GM04504 (cell line): ENCODE measurements around the gene GNAI3.
"Not testable (repeated sequence)": the region's sequence is repeated elsewhere in the genome, so short reads cannot be mapped to it uniquely, and the experiment has no call there.

Experiments used
- DNase-seq: peaks from one replicate; pipeline ENCODE4 v3.0.0-alpha.2; 2012; ENCODE audit warnings: low read depth

GNAI3 gene

DNA sequence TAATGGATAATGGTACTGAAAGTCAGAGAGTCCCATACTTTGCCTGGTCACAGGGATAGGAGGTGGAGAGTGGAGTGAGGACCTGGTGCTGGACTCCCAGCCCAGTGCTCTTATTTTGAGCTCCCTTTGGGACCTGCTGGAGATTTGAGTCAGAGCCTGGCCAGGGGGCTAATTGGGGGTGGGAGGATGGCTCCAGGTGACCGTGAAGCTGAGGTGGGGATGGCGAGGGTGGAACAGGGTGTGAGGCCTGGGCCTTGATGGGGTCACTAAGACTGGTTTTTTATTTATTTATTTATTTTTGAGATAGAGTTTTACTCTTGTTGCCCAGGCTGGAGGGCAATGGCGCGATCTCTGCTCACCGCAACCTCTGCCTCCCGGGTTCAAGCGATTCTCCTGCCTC is 89.0 kb downstream of the GNAI3 start:
- no peak for DNase-seq

GRCh38 chr1:109639063-109639840 is 90.8 kb downstream of the GNAI3 start:
- DNase-seq: no peak

DNA sequence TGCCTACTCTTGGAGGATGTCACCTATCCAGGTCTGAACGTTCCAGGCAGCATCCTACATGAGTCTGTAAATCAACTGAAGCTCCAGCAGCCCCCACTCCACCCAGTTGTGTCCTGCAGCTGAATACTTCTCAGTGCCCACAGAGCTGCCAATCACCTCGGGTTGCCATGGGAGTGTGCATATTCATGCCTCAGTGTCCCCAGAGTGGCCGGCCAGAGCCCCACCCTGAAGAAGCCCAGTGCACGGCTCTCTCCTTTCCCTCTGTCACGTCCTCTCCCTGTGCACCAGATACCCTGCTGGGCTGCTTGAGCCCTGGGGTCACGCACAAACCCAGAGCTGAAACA is 91.4 kb downstream of the GNAI3 start:
- no peak for DNase-seq

DNA sequence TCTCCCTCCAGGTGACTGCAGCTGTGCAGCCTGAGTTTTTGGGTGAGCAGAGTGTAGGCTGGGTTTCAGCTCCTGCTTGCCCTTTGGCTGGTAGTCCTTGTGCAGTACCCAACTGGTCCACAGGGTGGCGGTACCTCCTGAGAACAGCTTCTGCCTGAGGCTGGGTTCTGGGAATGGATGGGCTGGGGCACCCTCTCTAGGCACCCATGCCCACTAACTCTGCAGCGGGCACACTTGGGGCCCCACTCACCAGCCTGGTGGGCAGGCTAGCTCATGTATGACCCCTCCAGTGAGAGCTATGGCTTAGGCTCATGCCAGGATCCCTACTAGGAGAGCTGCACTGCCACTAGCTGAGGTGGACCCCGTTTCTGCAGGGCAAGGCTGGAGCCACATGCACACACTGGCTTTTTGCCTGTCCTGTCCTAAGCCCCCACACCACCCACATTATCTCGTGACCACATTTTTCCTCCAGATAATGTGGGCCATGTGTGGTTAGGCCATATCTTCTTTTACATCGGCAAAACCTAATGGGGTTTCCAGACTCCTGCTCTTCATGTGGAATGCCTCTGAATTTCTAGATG is 92.0 kb downstream of the GNAI3 start:
- no peak for DNase-seq

GRCh38 chr1:109641078-109641740 is 92.8 kb downstream of the GNAI3 start:
- no peak for DNase-seq

GRCh38 chr1:109641861-109642260 is 93.4 kb downstream of the GNAI3 start:
- no peak for DNase-seq

DNA sequence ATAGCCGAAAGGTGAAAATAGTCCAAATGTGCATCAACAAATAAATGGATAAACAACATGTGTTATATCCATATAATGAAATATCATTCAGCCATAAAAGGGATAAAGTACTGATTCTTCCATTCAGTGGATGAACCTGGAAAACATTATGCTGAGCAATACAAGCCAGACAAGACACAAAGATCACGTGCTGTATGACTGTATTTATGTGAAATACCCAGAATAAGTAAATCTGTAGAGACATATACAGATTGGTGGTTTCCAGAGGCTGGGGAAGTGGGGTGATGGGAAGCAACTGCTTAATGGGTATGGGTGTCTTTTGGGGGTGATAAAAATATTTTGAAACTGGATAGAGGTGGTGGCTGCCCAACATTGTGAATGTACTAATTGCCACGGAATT is 94.2 kb downstream of the GNAI3 start:
- DNase-seq: no peak

DNA sequence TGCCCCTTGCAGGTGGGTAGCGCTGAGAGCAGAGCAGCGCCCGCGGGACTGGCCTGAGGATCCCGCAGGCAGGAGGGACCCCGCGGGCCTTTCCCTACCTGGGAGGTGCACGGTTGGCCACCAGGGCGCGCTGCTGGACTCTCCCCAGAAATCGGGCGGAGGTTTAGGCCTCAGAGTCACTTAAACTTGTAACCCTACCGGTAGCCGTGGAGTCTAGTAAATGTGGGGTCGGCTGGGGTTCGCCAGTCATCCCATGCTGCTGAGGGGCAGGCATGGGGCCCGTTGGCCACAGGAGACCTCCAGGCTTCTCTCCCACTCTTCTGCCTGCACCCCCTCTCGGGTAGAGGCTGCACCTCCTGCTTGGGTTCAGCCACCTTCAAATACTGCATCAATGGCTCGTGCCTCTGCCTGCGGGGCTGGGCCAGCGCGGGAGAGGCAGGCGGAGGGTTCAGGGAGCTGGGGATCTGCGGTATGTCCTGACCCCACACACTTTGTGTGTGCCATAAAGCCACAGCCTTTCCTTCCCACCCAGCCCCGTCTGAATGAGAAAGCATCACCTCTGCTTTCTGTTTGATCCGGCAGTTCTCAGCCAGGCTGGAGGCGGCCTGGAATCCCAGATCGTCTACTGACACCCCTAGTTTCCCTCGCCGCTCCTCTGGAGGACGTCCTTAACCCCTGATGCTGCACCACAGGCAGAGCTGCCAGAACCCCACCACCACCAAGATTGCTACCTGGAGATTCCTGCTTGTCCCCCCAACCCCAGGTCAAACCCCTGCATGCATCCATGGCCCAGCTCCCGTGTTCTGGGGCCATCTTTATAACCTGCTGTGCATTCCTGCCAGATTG is 95.2 kb downstream of the GNAI3 start:
- no peak for DNase-seq

DNA sequence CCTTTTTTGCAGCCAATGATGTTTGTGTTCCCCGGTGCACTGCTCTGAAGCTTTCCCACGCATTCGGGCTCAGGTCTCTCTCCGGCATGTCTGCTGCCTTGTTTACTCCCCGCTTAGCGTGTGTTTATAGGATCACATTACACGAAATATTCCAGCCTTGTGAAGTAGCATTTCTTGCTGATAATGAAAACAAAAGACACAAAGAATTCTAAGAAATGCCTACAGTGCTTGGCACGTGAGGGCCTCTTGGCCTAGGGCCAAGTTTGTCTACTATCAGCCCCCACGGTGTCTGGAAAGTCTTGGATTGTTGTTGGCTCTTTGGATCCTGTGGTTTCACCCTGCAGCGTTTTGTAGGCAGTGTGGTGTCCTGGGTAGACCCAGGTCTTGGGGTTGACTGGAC is 96.3 kb downstream of the GNAI3 start:
- no peak for DNase-seq

DNA sequence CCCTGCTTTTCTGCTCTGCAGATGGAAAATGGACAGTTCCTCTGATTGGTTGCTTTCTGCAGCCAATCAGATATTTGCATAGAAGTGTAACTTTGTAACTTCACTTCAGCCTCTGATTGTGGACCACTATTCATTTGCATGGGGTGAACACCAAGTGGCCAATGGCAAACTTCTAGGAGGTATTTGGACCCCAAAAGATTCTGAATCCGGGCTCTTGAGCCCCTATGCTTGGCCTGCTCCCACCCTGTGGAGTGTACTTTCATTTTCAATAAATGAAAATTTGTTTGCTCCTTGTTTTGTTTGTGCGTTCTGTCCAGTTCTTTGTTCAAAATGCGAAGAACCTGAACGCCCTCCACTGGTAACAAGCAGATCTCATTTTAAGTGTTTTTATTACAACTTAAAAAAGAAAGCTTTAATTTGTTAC is 101.1 kb downstream of the GNAI3 start:
- DNase-seq: peak; percentile 38

DNA sequence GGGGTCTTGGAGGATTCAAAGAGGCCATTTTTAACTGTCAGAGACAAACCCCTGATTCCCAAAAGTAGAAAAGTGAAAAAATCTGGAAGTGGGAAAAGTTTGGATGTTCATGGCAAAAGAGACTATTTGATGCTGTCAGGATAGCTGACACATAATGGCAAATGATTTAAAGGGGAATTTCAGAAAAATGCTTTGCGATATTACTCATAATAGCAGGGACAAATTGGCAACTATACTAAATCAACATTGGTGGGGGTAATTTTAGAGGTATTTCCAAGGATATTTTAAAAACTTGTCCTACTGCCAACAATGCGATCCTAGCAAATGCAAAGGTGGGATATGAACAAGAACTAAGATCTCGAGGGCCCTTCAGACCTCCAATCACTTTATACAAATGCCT is 102.2 kb downstream of the GNAI3 start:
- no peak for DNase-seq

GRCh38 chr1:109652402-109652801 is 104.0 kb downstream of the GNAI3 start:
- no peak for DNase-seq

- no peak for DNase-seq
Observed at GRCh38 chr1:109653306-109653705, 104.9 kb downstream of the GNAI3 start.

DNA sequence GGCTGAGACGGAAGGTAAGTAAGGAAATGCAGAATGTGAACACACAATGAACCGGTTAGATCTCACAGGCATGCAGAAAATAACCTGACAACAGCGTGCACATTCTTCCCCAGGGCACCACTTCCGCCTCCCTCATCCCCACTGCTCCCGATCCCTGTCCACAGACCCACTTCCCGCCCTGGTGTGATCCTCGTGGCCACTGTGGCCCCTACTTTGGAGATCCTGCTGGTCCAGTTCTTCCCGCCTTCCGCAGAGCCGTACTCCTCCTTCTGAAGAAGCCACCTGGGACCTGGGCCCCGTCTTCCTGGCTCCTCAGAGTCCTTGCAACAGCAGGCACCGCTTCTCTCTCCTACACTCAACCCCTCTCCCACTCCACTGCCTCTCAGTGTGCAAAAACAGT is 106.1 kb downstream of the GNAI3 start:
- no peak for DNase-seq

- DNase-seq: no peak
Observed at GRCh38 chr1:109655615-109656519, 107.5 kb downstream of the GNAI3 start, which contains the start of gene GSTM4. TSS of gene GSTM4 (plus strand) at chr1:109656099. CDS start at chr1:109656390, 291 bp downstream.

- DNase-seq: no peak
Observed at GRCh38 chr1:109657395-109657794, 109.0 kb downstream of the GNAI3 start.

- no peak for DNase-seq
Observed at GRCh38 chr1:109657970-109658369, 109.6 kb downstream of the GNAI3 start.

- no peak for DNase-seq
Observed at GRCh38 chr1:109658533-109659042, 110.2 kb downstream of the GNAI3 start.

- no peak for DNase-seq
Observed at GRCh38 chr1:109659145-109659544, 110.7 kb downstream of the GNAI3 start.

DNA sequence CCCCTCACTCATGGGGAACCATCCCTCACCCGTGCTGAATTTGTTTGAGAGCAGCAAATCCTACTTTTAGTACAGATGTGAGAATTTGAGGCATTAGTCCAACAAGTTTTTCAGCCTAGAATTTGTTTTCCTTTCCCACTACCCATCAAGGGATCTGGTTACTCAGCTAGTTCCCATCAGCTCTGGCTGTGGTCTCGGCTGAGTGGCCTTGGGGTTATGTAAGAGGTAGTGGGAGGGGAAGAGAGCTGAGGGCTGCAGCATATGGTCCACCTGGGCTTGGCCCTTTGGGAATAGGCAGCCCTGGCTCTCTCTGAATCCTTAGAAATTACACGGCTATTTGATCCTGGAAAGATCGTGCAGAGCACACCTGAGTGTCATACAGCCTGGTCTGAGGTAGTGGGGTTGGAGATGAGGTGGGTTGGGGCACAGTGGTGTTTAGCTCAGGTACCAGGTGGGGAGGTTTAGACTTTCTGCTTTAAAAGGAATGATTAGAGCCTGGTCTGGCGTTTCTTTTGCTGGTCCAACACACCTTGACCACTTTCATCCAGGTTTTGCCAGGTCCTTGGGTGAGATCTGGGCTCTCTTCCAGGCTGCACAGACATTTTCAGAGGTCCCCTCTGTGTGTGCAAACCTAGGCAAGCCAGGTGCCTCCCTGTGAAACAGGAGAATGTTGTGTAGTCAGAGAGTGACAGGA is 111.7 kb downstream of the GNAI3 start:
- no peak for DNase-seq

GRCh38 chr1:109660691-109661026 is 112.2 kb downstream of the GNAI3 start:
- not testable (repeated sequence) for DNase-seq
